Keratinocyte (primary cell): ENCODE measurements around the gene ABHD13.

Experiments used
- CTCF ChIP-seq, 3 experiments: IDR thresholded peaks in 1 of 3; conservative IDR thresholded peaks in 1 of 3; optimal IDR thresholded peaks in 1 of 3; 2 replicates in 2 of 3; 3 replicates in 1 of 3; pipeline versions ENCODE3 to v1.5.1; 2011; ENCODE audit warnings: low read length in 3 of 3, mild to moderate bottlenecking in 3 of 3, moderate library complexity in 2 of 3, control low read depth in 1 of 3, inconsistent platforms in 1 of 3; ENCODE audit not compliant: insufficient read depth in 2 of 3; ENCODE audit errors: extremely low read depth in 1 of 3
- EZH2 ChIP-seq: IDR thresholded peaks from one replicate; pipeline ENCODE4 v1.6.1; 2012; ENCODE audit warnings: inconsistent platforms, mild to moderate bottlenecking, low read length, moderate library complexity

- TF ChIP-seq CTCF (optimal IDR thresholded peaks at IDR 0.05 in 1 of 3, IDR thresholded peaks at IDR 0.05 in 1 of 3, conservative IDR thresholded peaks at IDR 0.05 in 1 of 3; ENCODE audit: extremely low read depth in 1 of 3, insufficient read depth in 2 of 3, low read length in 3 of 3) (peak; percentile 23 to 78 (median 49)), EZH2 (no peak)
Observed at GRCh38 chr13:108220041-108220440, 1.8 kb downstream of the ABHD13 start.
